ENCODE results near the gene WWOX. TPM values are rescaled to one million over a fixed set of nuclear protein-coding genes. Genes with fewer than 3 reads are reported as not detected.

The WWOX gene
- total RNA-seq, 2 donors from 2014 or later, result 33.8 to 82.5 TPM

DNA sequence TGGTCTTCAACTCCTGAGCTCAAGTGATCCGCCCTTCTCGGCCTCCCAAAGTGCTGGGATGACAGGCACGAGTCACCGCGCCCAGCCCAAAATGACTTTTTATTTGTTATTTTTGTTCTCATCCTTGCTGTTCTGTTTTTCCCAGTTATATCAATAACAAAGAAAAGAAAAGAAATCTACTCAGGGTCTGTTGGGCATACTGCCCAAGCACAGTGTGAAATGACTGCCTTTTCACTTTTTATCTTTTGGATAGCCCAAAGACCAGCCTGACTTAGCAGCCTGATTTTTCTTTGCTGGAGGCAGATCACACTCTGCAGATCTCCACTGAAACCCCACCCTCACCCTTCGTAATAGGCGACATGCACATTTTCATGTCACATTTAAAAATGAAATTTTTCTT lies 1007.8 kb downstream of the WWOX start:
- Histone ChIP-seq H3K9me3 (no peaks in the 10 kb centered on the region), H3K4me1 (ENCODE audit: control insufficient read depth in 1 of 2, low read depth in 2 of 2) (no peaks in the 10 kb centered on the region), H3K4me3 (no peak overlapping the region), H3K36me3 (no peaks in the 10 kb centered on the region), H3K27me3 (replicated peaks; ENCODE audit: insufficient read depth) (no peaks in the 10 kb centered on the region), H3K27ac (no peak overlapping the region)
- ATAC-seq (ENCODE audit: insufficient number of reproducible peaks, low FRiP score, low read depth) (no peak), DNase-seq (ENCODE audit: low spot score) (no peak)
- TF ChIP-seq CTCF (IDR thresholded peaks at IDR 0.05), result no peak

GRCh38 chr16:79109771-79110170 lies 1010.3 kb downstream of the WWOX start:
- Histone ChIP-seq H3K4me3 (no peak overlapping the region), H3K27me3 (replicated peaks; ENCODE audit: insufficient read depth) (no peaks in the 10 kb centered on the region), H3K36me3 (no peaks in the 10 kb centered on the region), H3K27ac (no peak overlapping the region), H3K4me1 (ENCODE audit: control insufficient read depth in 1 of 2, low read depth in 2 of 2) (no peaks in the 10 kb centered on the region), H3K9me3 (no peaks in the 10 kb centered on the region)
- DNase-seq (ENCODE audit: low spot score), result no peak
- no peak for TF ChIP-seq CTCF (IDR thresholded peaks at IDR 0.05)
- ATAC-seq (ENCODE audit: insufficient number of reproducible peaks, low FRiP score, low read depth), result no peak

GRCh38 chr16:79110242-79110641 lies 1010.8 kb downstream of the WWOX start:
- no peaks in the 10 kb centered on the region for H3K27me3 ChIP-seq (replicated peaks; ENCODE audit: insufficient read depth)
- ATAC-seq (ENCODE audit: insufficient number of reproducible peaks, low FRiP score, low read depth), result no peak
- no peak for TF ChIP-seq CTCF (IDR thresholded peaks at IDR 0.05)

GRCh38 chr16:79110953-79111352 lies 1011.5 kb downstream of the WWOX start:
- no peak for ATAC-seq (ENCODE audit: insufficient number of reproducible peaks, low FRiP score, low read depth)
- no peak for DNase-seq (ENCODE audit: low spot score)
- no peaks in the 10 kb centered on the region for H3K9me3 ChIP-seq
- no peaks in the 10 kb centered on the region for H3K4me1 ChIP-seq (ENCODE audit: control insufficient read depth in 1 of 2, low read depth in 2 of 2)
- H3K27ac ChIP-seq, result no peak overlapping the region
- no peak overlapping the region for H3K4me3 ChIP-seq
- H3K36me3 ChIP-seq, result no peaks in the 10 kb centered on the region
- TF ChIP-seq CTCF (IDR thresholded peaks at IDR 0.05), result no peak
- H3K27me3 ChIP-seq (replicated peaks; ENCODE audit: insufficient read depth), result no peaks in the 10 kb centered on the region

More at GRCh38 chr16:79110242-79110641, 1010.8 kb downstream of the WWOX start:
- H3K36me3 ChIP-seq, result no peaks in the 10 kb centered on the region
- DNase-seq (ENCODE audit: low spot score), result no peak
- no peak overlapping the region for H3K27ac ChIP-seq
- H3K9me3 ChIP-seq, result no peaks in the 10 kb centered on the region
- no peak overlapping the region for H3K4me3 ChIP-seq
- no peaks in the 10 kb centered on the region for H3K4me1 ChIP-seq (ENCODE audit: control insufficient read depth in 1 of 2, low read depth in 2 of 2)

DNA sequence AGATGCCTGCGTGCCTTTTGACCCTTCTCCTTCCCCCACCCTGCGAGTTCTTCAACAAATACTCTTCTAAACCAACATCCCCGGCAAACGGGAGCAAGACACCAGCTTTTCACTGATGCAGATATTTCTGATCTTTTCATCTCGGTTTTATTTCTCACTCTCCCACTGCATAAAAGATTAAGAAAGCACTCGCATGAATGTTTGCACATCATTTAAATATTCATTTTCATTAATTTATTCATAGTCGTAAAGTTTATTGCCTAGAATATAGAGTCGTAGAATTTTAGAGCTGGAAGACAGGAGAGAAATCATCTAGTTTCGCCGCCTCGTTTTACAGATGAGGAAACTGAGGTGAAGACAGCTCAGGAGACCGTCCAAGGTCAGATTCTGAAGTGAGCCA lies 1013.0 kb downstream of the WWOX start:
- Histone ChIP-seq H3K4me3 (no peak overlapping the region), H3K9me3 (peaks cover 6% of the 10 kb centered on the region), H3K27ac (no peak overlapping the region), H3K4me1 (ENCODE audit: control insufficient read depth in 1 of 2, low read depth in 2 of 2) (no peaks in the 10 kb centered on the region), H3K27me3 (replicated peaks; ENCODE audit: insufficient read depth) (no peaks in the 10 kb centered on the region), H3K36me3 (no peaks in the 10 kb centered on the region)
- no peak for ATAC-seq (ENCODE audit: insufficient number of reproducible peaks, low FRiP score, low read depth)
- TF ChIP-seq CTCF (IDR thresholded peaks at IDR 0.05), result no peak
- DNase-seq (ENCODE audit: low spot score), result no peak
